HFF-Myc (cell line): Measurements from ENCODE around the gene SLC25A13.

ENCODE experiments used
- DNase-seq: peaks from one replicate; pipeline ENCODE4 v3.0.0-alpha.2; 2011; ENCODE audit warnings: low read depth; ENCODE audit errors: extremely low read depth
- H3K4me3 ChIP-seq: replicated peaks from 2 replicates; pipeline ENCODE4 v1.5.1; 2011; ENCODE audit warnings: low read depth, mild to moderate bottlenecking, control low read depth, low read length
- TF ChIP-seq, protein P1 (sequence below): IDR thresholded peaks from 2 replicates; pipeline ENCODE4 v1.5.1; 2012; ENCODE audit warnings: mild to moderate bottlenecking, low read depth, low read length, control low read depth; ENCODE audit errors: missing control alignments

The SLC25A13 gene

GRCh38 chr7:96314402-96315124 lies 7.3 kb downstream of the SLC25A13 start:
- TF ChIP-seq, protein P1, sequence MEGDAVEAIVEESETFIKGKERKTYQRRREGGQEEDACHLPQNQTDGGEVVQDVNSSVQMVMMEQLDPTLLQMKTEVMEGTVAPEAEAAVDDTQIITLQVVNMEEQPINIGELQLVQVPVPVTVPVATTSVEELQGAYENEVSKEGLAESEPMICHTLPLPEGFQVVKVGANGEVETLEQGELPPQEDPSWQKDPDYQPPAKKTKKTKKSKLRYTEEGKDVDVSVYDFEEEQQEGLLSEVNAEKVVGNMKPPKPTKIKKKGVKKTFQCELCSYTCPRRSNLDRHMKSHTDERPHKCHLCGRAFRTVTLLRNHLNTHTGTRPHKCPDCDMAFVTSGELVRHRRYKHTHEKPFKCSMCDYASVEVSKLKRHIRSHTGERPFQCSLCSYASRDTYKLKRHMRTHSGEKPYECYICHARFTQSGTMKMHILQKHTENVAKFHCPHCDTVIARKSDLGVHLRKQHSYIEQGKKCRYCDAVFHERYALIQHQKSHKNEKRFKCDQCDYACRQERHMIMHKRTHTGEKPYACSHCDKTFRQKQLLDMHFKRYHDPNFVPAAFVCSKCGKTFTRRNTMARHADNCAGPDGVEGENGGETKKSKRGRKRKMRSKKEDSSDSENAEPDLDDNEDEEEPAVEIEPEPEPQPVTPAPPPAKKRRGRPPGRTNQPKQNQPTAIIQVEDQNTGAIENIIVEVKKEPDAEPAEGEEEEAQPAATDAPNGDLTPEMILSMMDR = no peak
- no peak for DNase-seq
- no peak overlapping the region for H3K4me3 ChIP-seq

DNA sequence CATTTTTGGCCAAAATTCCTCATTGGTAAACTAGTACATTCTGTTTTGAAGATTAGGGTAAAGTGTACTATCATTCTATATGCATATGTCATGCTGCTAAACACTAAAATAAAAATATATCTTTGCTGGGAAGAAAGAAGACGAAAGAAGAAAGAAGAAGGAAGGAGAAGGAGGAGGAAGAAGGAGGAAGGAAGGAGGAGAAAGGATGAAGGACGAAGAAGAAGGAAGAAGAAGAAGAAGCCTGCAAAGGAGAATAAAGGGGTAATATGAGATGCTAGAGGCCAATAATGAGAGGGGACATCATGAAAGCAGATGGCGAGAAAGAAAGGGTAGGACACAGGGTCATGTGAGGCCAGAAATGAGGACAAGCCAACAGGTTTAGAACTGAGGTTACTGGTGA lies 8.0 kb downstream of the SLC25A13 start:
- no peak overlapping the region for H3K4me3 ChIP-seq
- DNase-seq = no peak
- TF ChIP-seq, protein P1 = no peak

DNA sequence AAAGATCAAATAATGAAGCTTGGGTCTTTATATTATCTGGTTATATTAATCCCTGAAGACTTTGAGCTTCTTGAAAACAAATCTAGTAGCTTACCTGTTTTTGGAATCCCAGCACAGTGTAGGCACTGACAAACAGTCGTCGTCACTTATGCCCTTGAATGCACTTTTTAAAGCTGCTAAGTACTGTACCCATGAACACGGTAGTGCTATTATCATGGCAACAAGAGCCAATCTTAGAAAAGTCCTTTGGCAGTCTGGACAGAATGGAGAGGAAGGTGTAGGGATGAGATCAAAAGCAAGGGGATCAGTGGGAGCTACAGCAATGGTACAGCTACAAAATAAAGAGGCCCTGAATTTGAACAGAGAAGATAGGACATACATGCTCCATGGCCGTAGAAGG lies 9.4 kb downstream of the SLC25A13 start:
- no peak overlapping the region for H3K4me3 ChIP-seq
- TF ChIP-seq, protein P1 = no peak
- no peak for DNase-seq

- TF ChIP-seq, protein P1 = no peak
- H3K4me3 ChIP-seq = no peak overlapping the region
- DNase-seq = no peak
Measured at GRCh38 chr7:96311967-96312366, 9.9 kb downstream of the SLC25A13 start.

DNA sequence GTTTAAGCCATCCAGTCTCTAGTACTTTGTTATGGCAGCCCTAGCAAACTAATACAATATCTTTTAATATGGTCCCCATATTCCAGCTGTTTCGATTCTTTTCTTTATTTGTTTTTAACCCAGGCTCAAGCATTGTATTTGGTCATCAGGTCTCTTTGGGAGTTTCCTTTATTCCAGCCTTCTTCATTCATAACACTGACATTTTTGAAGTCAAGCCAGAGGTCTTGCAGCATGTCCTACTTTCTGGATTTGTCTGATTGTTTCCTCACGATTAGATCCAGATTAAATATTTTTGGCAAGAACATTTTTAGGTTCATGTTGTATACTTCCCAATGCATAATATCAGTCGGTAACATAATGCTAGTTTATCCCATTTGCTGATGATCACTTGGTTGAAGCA lies 11.8 kb downstream of the SLC25A13 start:
- DNase-seq = no peak
- H3K4me3 ChIP-seq = no peak overlapping the region
- TF ChIP-seq, protein P1 = no peak

DNA sequence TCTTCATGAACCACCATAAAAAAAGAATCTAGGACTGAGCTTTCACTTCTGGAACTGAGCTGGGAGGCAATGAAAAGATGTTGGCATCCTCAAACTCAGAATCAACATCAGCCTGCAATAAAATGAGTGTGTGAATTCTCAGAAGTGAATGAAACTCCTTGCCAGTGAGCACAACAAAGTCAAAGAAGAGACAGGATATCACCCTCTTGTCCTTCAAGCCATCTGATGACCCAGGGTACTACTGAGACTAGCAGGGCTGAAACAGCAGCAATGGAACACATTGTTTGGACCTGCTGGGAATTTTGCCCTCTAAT lies 13.0 kb downstream of the SLC25A13 start:
- TF ChIP-seq, protein P1 = no peak
- no peak overlapping the region for H3K4me3 ChIP-seq
- DNase-seq = no peak

GRCh38 chr7:96308253-96308949 lies 13.5 kb downstream of the SLC25A13 start:
- TF ChIP-seq, protein P1 = no peak
- no peak for DNase-seq
- H3K4me3 ChIP-seq = no peak overlapping the region
